Vagina (tissue), 2 donors: ENCODE measurements around the gene TDRD9.

ENCODE experiments used
- CTCF ChIP-seq, 3 experiments: fragments of 450-650 bp in 2 of 3; fragments of 200-600 bp in 1 of 3; sonication (generic) in 1 of 3; IDR thresholded peaks; one replicate each; pipeline ENCODE4 v1.5.1; 2017 to 2019; ENCODE audit warnings: antibody characterized with exemption in 3 of 3, mild to moderate bottlenecking in 2 of 3, moderate library complexity in 2 of 3
- POLR2AphosphoS5 ChIP-seq, 2 donors: sonication (generic); formaldehyde crosslinking; IDR thresholded peaks; one replicate each; pipeline ENCODE4 v1.9.0; 2017; ENCODE audit warnings: antibody characterized with exemption in 2 of 2, mild to moderate bottlenecking in 2 of 2, low read depth in 1 of 2; ENCODE audit not compliant: insufficient read depth in 1 of 2

- no peak for TF ChIP-seq CTCF (IDR thresholded peaks at IDR 0.05)
- TF ChIP-seq POLR2AphosphoS5 (IDR thresholded peaks at IDR 0.05; ENCODE audit: insufficient read depth in 1 of 2, low read depth in 1 of 2): no peak
Measured at GRCh38 chr14:103923863-103924262, 4.4 kb upstream of the TDRD9 start.
